SK-N-MC (cell line): ENCODE measurements around the gene ARHGEF10L.

Experiments used
- DNase-seq: peaks from one replicate; pipeline ENCODE4 v3.0.0-alpha.2; 2011; ENCODE audit warnings: low read depth, low spot score
- H3K27ac ChIP-seq: fragments of 200-600 bp; sonication (generic); 2 replicates; pipeline ENCODE4 v1.5.1; 2016; ENCODE audit warnings: mixed run types
- H3K36me3 ChIP-seq: fragments of 200-600 bp; sonication (generic); 2 replicates; pipeline ENCODE4 v1.6.1; 2017; ENCODE audit warnings: antibody characterized with exemption, low read length, mixed read lengths; ENCODE audit not compliant: insufficient read depth
- H3K4me3 ChIP-seq: fragments of 200-600 bp; sonication (generic); 2 replicates; pipeline ENCODE4 v1.5.1; 2016
- H3K9ac ChIP-seq: fragments of 200-600 bp; sonication (generic); 2 replicates; pipeline ENCODE4 v1.8.0; 2017; ENCODE audit warnings: mixed run types, mixed read lengths; ENCODE audit not compliant: insufficient read length
- H3K9me3 ChIP-seq: fragments of 200-600 bp; sonication (generic); 2 replicates; pipeline ENCODE4 v1.6.1; 2017; ENCODE audit warnings: low read depth, mild to moderate bottlenecking, antibody characterized with exemption, low read length, moderate library complexity, mixed read lengths
- EZH2 ChIP-seq: fragments of 200-600 bp; sonication (generic); IDR thresholded peaks from one replicate; pipeline ENCODE4 v1.6.1; 2017; ENCODE audit warnings: antibody characterized with exemption
- FOXP2 ChIP-seq: optimal IDR thresholded peaks from 2 replicates; pipeline ENCODE3; 2011; ENCODE audit warnings: mild to moderate bottlenecking, moderate library complexity; ENCODE audit not compliant: insufficient read depth; ENCODE audit errors: extremely low read length, control extremely low read depth
- POLR2AphosphoS5 ChIP-seq: IDR thresholded peaks from 2 replicates; pipeline ENCODE4 v1.6.1; 2012; ENCODE audit warnings: mild to moderate bottlenecking, low read depth, low read length, borderline replicate concordance

Gene ARHGEF10L

DNA sequence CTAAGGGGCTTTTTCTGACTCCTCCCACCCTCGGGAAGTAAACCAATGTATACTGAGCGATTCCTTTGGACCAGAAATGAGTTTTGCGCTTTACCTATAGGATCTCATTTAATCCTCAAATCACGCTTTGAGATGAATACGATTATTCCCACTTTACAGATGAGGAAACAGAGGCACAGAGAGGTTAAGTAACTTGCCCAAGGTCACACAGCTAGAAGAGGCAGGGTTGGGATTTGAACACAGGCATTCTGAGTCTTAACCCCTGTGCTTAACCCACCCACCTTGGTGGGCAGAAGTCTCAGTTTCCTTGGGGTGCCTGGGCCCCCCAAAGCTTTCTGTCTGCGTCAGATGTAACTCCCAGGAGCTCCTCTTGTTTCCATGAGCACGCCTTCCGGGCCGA lies 129.8 kb downstream of the ARHGEF10L start:
- no peak overlapping the region for H3K27ac ChIP-seq
- no peaks in the 10 kb centered on the region for H3K9me3 ChIP-seq
- H3K36me3 ChIP-seq, result no peaks in the 10 kb centered on the region
- no peak overlapping the region for H3K9ac ChIP-seq
- no peak for TF ChIP-seq POLR2AphosphoS5
- no peak for TF ChIP-seq FOXP2
- TF ChIP-seq EZH2, result no peak
- no peak overlapping the region for H3K4me3 ChIP-seq
- DNase-seq, result no peak

DNA sequence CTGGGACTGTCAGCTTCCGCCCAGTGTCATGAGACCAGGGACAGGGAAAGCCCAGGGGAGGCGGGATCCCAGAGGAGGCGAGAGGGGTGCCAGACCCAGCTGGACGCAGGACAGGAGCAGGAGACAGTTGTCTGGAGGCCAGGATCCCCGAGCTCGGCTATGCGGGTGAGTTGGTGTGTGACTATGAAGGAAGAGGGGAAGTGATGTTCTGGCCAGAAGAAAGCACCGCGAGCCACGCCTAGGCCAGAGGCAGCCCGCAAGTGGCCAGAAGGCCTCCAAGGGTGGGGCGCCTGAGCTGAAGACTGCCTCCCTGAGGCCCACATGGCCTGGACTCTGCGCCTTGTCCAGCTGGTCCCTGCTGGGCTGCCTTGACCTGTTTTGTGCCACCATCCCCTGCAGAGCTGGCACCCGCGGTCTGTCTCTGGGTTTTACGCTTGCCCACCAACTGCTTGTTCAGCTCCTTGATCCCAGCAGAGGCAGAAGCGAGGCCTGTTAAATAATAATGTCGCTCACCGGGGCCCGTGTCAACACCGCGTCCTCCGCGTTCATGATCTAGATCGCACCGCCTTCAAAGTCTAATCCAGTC lies 130.5 kb downstream of the ARHGEF10L start:
- Histone ChIP-seq H3K9me3 (no peaks in the 10 kb centered on the region), H3K4me3 (no peak overlapping the region), H3K36me3 (no peaks in the 10 kb centered on the region), H3K27ac (no peak overlapping the region), H3K9ac (no peak overlapping the region)
- TF ChIP-seq FOXP2 (no peak), POLR2AphosphoS5 (no peak), EZH2 (no peak)
- no peak for DNase-seq

DNA sequence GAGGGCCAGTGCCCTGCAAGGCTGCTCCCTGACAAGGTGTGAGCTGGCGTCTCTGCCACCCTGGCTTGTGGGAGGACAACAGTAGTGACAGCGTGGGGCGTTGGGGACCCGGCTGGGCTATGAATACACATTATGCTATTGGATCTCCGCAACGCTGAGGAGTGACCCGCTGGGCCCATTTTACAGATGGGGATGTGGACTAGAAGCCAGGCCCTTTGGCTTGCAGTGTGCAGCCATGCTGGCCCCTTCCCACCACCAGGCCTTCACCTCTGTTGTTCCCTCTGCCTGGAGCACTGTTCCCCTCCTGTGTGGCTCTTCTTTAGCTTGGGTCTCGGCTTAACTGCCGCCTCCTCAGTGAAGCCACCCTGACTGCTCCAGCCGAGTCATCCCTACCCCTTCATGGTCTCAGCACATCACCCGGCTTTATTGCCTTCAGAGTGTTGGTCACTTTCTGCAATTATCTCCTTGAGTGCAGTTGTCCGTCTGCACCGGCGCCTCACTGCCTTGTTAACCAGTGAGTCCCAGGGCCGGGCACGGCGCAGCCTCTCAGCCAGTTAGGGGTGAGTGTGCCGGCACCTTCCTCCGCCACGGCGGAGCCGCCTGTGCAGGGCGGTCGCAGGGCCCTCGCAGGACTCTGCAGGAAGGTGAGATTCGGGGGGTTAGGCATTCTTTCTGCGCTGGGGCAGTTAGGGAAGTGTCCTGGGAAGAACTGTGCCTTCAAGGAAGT lies 131.3 kb downstream of the ARHGEF10L start:
- Histone ChIP-seq H3K27ac (no peak overlapping the region), H3K9me3 (no peaks in the 10 kb centered on the region), H3K36me3 (no peaks in the 10 kb centered on the region), H3K9ac (no peak overlapping the region), H3K4me3 (no peak overlapping the region)
- no peak for DNase-seq
- no peak for TF ChIP-seq POLR2AphosphoS5
- TF ChIP-seq FOXP2, result no peak
- no peak for TF ChIP-seq EZH2

DNA sequence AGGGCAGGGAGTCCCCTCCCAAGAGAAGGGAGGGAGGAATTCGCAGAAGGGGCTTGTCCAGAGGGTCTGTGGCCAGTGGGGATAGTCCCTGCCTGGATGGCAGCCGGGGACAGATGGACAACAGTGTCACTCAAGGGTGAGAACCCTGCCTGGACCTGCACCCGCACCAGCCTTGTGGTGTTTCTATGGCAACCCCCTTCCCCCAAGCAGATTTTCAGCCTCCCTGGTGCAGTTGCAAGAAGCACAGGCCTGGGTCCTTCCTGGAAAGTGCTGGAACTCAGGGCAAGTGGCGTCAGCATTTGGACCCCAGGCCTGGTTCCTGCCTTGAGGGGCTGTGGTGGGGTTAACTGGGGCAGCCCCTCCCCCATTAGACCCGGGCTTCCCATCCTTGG lies 131.8 kb downstream of the ARHGEF10L start:
- Histone ChIP-seq H3K9ac (no peak overlapping the region), H3K27ac (no peak overlapping the region), H3K9me3 (no peaks in the 10 kb centered on the region), H3K4me3 (no peak overlapping the region), H3K36me3 (no peaks in the 10 kb centered on the region)
- DNase-seq, result no peak
- TF ChIP-seq EZH2 (no peak), FOXP2 (no peak), POLR2AphosphoS5 (no peak)

DNA sequence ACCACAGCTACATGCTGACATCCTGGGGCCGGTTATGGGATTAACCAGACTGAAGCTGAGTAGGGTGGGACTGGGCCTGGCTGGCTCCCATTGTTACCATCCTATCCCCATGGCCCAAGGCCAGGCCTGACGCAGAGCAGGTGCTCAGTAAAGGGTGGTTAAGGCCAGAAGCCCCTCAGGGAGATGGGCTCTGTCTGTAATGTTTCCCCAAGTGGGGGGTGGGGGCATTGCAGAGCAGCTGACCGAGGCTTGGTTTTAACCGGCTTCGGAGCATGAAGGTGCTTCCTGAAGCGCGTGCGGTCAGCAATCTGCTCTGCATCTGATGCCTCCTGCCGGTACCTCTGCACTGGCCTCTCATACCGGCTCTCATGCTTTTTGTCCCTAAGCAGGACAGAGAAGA lies 132.2 kb downstream of the ARHGEF10L start:
- Histone ChIP-seq H3K4me3 (no peak overlapping the region), H3K36me3 (no peaks in the 10 kb centered on the region), H3K9me3 (no peaks in the 10 kb centered on the region), H3K27ac (peak overlapping the region; percentile 26; the same call in 1 of the 2 replicates), H3K9ac (no peak overlapping the region)
- DNase-seq, result no peak
- no peak for TF ChIP-seq EZH2
- no peak for TF ChIP-seq POLR2AphosphoS5
- TF ChIP-seq FOXP2, result no peak

DNA sequence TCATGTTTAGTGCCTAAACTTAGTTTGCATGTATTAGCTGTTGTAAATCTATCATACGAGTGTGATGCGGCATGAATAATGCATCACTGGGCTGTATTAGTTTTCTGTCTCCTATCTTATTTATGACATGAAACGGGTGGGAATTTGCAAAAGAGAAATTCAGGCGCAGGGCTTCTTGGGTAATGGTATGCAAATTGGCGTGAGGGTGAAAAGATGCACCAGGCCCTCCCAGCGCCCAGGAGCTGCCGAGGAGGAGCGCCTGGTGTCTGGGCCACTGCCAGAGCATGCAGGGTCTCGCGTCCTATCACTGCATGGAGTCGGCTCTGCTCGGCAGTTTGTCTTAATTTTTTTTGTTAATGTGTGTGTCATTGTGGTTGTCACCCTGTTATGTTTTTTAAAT lies 132.7 kb downstream of the ARHGEF10L start:
- Histone ChIP-seq H3K9ac (no peak overlapping the region), H3K27ac (peak overlapping the region; percentile 33; the same call in 1 of the 2 replicates), H3K36me3 (no peaks in the 10 kb centered on the region), H3K4me3 (peak overlapping the region; percentile 5), H3K9me3 (no peaks in the 10 kb centered on the region)
- DNase-seq, result peak; percentile 59
- TF ChIP-seq POLR2AphosphoS5 (no peak), FOXP2 (no peak), EZH2 (no peak)

DNA sequence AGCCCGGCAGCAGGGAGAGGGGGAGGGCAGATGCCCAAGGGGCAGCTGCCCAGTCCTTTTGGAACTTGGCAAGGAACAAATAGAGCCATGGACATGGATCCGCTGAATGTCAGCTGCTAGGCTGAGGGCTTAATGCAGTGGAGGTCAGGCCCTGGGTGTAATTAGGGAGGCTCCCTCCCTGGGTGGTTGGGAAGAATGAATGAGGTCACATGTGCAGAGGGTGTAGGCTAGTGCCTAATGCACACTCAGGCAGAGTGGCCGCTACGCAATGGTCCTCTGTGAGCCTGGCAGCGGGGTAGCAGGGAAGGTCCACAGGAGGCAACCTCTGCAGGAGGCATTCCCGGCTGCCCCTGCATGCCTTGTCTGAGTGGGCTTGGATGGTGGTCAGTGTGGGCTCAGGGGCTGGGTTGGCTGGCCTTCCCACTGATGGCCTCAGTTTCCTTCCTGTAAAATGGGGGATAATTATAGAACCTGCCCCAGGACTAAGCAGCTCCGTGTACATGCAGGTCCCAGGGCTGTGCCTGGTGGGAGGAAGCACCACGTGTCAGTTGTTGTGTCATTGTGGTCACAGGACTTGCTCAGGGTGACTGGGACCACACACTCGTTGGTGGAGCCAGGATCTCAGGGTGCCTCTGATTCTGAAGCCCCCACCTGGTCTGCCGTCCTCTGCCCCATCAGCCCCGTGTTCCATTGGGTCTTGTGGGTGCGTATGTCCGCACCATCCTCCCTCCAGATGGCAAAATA lies 134.0 kb downstream of the ARHGEF10L start:
- Histone ChIP-seq H3K9me3 (no peaks in the 10 kb centered on the region), H3K9ac (no peak overlapping the region), H3K36me3 (no peaks in the 10 kb centered on the region), H3K4me3 (no peak overlapping the region), H3K27ac (no peak overlapping the region)
- DNase-seq, result no peak
- TF ChIP-seq FOXP2 (no peak), POLR2AphosphoS5 (no peak), EZH2 (no peak)

DNA sequence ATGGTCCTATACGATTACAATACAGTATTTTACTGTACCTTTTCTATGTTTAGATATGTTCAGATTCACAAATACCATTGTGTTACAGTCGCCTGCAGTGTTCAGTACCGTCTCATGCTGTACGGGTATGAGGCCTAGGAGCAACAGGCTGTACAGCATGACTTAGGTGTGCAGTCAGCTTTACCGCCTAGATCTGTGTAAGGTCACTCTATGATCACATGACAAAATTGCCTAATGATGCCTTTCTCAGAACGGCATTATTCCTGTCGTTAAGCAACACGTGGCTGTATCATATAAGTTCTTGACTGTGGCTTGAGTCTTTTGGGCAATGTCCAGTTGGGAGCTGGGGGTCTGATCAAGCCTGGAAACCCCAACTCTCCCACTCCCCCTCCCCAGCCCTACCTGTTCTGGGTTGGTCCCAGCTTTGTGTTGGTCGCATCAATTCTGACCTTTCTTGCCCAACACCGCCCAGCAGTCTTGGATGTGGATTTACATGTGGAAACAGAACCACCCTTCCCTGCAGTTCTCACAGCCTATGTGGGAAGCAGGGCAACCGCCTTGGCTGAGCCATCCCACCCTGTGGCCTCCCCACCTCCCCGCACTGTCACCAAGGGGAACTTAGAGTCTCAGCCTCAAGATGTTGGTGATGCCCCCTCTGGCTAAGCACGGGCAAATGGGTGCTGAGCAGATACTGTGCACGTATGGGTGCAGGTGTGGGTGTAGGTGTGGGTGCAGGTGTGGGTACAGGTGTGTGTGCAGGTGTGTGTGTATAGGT lies 135.4 kb downstream of the ARHGEF10L start:
- Histone ChIP-seq H3K4me3 (no peak overlapping the region), H3K9me3 (no peaks in the 10 kb centered on the region), H3K27ac (no peak overlapping the region), H3K36me3 (no peaks in the 10 kb centered on the region), H3K9ac (no peak overlapping the region)
- DNase-seq, result no peak
- TF ChIP-seq FOXP2 (no peak), POLR2AphosphoS5 (no peak), EZH2 (no peak)
